NB4 (cell line): ENCODE results near the gene CNPPD1.

Experiments used
- MYC ChIP-seq: IDR thresholded peaks from 2 replicates; pipeline ENCODE4 v1.6.1; 2011; ENCODE audit warnings: low read depth, low read length
- POLR2A ChIP-seq: IDR thresholded peaks from 2 replicates; pipeline ENCODE4 v1.6.1; 2011; ENCODE audit warnings: mild to moderate bottlenecking; ENCODE audit not compliant: insufficient read length; ENCODE audit errors: extremely low read depth
- TF ChIP-seq, protein P1 (sequence below): IDR thresholded peaks from one replicate; pipeline ENCODE4 v1.5.1; 2012; ENCODE audit warnings: low read depth, low read length

DNA sequence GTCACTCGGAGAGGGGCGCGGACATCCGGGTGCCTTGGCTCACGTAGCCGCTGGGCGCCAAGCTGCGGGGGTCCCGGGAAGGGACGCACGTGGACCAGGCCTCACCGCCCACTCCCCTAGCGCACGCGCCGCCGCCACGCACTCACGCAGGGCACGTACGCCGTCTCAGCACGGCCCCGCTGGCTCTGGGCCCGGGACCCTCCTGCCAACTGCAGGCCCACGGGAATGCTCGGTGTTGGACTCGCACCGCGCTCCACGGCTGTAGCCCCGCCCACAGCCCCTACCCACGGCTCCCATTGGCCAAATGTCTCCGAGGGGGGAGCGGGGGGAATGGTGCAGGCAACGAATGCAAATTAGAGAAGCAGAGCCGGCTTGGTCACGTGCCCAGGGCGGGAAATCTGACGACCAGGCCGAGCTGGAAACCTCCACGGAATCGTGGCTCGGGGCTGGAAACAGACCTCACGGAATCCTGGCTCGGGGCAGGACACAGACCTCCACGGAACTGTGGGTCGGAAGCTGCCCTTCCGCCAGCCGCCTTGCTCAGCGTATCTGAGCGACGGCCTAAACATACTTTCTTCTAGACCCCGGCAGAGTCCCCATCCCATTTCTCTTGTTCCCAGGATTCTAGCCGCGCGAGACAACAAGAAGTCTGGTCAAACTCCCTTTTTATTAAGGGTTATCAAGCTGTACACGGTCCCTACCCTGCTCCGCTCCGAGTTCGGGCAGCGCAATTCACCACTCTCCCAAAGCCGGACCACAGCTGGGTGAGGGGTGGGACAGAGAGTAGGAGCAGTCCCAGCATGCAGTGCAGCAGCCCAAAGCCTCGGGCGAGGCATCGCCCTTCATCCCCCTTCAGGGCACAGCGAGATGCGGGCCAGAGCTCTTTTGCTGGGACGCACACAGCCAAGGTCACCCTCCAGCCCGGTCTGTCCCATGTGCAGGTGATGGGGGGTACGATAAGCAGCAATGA, 42.3 kb upstream of the CNPPD1 start, which contains the start of gene ABCB6:
- TF ChIP-seq, protein P1, sequence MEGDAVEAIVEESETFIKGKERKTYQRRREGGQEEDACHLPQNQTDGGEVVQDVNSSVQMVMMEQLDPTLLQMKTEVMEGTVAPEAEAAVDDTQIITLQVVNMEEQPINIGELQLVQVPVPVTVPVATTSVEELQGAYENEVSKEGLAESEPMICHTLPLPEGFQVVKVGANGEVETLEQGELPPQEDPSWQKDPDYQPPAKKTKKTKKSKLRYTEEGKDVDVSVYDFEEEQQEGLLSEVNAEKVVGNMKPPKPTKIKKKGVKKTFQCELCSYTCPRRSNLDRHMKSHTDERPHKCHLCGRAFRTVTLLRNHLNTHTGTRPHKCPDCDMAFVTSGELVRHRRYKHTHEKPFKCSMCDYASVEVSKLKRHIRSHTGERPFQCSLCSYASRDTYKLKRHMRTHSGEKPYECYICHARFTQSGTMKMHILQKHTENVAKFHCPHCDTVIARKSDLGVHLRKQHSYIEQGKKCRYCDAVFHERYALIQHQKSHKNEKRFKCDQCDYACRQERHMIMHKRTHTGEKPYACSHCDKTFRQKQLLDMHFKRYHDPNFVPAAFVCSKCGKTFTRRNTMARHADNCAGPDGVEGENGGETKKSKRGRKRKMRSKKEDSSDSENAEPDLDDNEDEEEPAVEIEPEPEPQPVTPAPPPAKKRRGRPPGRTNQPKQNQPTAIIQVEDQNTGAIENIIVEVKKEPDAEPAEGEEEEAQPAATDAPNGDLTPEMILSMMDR = no peak
- TF ChIP-seq POLR2A = no peak
- no peak for TF ChIP-seq MYC
